Measurements from ENCODE around the gene KDELR3. TPM values are rescaled to one million over a fixed set of nuclear protein-coding genes. Genes with fewer than 3 reads are reported as not detected.
A peak's percentile ranks its signal among the peaks of the same experiment; 100 is the strongest.

Gene KDELR3
- total RNA-seq, 6 donors from 2014 or later = 7.3 to 14.2 (median 9.7) TPM

DNA sequence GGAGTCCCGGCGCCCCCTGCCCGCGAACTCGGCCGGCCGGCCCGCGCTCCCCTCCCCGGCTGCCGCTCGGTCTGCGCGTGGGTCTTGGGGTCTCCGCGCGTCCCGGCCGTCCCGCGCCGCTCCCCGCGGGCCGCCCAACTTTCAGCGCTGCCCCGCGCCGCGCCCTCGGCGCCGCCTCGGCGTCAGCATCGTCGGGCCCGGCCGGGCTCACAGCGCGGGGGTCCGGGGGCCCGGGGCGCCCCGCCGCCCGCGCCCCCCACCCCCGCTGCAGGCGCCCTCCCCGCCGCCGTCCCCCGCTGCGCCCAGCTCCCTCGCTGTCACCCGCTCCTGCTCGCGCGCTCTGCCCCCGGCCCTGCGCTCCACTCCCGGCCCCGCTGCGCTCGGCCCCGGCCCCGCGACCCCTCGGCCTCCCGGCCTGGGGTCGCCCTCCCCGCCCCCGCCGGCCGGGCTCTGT, 12.8 kb upstream of the KDELR3 start, which contains the start of gene KCNJ4:
TSS of gene KCNJ4 (minus strand) at position 124 of the 454 bp plus-strand sequence. CDS start 27,067 bp downstream, outside the sequence.
- Histone ChIP-seq H3K27ac (no peak within 1 kb of the TSS), H3K9me3 (no peaks in the 10 kb centered on the region), H3K36me3 (no peaks in the 10 kb centered on the region), H3K4me3 (peak within 1 kb of the TSS in 3 of 4 donors; percentile 41 to 52 (median 48)), H3K27me3 (peaks cover 3 to 40% (median 22%) of the 10 kb centered on the region in 4 donors), H3K4me1 (peaks cover 15 to 22% (median 18%) of the 10 kb centered on the region in 4 donors)
- 0% methylated on average over 12 of the region's 76 CpGs; no CpG with 5 or more reads in 1 of the 2 donors for WGBS, 2 donors
- ATAC-seq (ENCODE audit: low FRiP score in 2 of 2) (no peak), DNase-seq (no peak)
- TF ChIP-seq POLR2A (IDR thresholded peaks at IDR 0.05) (no peak), POLR2AphosphoS5 (IDR thresholded peaks at IDR 0.05) (no peak), EP300 (IDR thresholded peaks at IDR 0.05) (no peak)
- TF ChIP-seq, protein P1, sequence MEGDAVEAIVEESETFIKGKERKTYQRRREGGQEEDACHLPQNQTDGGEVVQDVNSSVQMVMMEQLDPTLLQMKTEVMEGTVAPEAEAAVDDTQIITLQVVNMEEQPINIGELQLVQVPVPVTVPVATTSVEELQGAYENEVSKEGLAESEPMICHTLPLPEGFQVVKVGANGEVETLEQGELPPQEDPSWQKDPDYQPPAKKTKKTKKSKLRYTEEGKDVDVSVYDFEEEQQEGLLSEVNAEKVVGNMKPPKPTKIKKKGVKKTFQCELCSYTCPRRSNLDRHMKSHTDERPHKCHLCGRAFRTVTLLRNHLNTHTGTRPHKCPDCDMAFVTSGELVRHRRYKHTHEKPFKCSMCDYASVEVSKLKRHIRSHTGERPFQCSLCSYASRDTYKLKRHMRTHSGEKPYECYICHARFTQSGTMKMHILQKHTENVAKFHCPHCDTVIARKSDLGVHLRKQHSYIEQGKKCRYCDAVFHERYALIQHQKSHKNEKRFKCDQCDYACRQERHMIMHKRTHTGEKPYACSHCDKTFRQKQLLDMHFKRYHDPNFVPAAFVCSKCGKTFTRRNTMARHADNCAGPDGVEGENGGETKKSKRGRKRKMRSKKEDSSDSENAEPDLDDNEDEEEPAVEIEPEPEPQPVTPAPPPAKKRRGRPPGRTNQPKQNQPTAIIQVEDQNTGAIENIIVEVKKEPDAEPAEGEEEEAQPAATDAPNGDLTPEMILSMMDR (IDR thresholded peaks at IDR 0.05) = no peak

DNA sequence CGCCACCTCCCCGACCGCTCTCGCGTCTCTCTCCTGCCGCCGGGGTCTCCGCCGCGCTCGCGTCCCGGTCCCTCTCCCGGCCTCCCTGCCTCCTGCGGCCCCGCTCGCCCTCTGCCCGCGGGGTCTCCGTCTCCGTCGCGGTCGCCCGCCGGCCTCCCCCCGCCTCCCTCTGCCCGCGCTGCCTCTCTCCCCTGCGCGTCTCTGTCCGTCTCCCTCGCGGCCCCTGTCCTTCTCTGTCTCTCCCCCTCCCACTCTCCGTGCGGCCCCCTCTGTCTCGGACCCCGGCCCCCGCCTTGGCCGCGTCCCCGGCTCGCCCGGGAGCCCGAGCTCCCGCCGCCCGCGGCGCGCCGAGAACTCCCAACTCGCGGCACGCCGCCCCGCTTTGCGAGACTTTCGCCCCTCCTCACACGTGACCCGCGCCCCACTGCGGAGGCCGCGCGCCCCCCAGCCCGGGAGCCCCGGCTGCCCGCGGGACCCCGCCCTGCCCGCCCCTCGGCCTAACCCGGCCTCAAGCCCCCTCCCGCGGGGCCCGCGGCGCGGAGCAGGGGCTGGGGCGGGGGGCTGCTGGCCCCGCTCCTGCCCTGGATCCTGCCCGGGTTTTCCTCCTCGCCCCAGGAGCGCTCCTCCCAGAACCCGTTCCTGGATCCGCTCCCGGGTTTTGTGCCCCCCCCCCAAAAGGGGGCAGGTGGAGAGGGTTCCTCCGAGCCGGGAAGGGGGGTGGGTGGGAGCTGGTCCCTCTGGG, 12.2 kb upstream of the KDELR3 start:
- peak overlapping the region in 3 of 4 donors; percentile 41 to 48 (median 47) for H3K4me3 ChIP-seq
- H3K36me3 ChIP-seq = no peaks in the 10 kb centered on the region
- peaks cover 3 to 40% (median 22%) of the 10 kb centered on the region in 4 donors for H3K27me3 ChIP-seq
- H3K27ac ChIP-seq = no peak overlapping the region
- peaks cover 15 to 22% (median 18%) of the 10 kb centered on the region in 4 donors for H3K4me1 ChIP-seq
- no peaks in the 10 kb centered on the region for H3K9me3 ChIP-seq
- DNase-seq (no peak), ATAC-seq (ENCODE audit: low FRiP score in 2 of 2) (no peak)
- WGBS, 2 donors = 1 to 2% methylated on average over 8 to 18 of the region's 90 CpGs
- no peak for TF ChIP-seq POLR2AphosphoS5 (IDR thresholded peaks at IDR 0.05)
- TF ChIP-seq EP300 (IDR thresholded peaks at IDR 0.05) = no peak
- TF ChIP-seq POLR2A (IDR thresholded peaks at IDR 0.05) = no peak
- TF ChIP-seq, protein P1 (IDR thresholded peaks at IDR 0.05) = no peak

DNA sequence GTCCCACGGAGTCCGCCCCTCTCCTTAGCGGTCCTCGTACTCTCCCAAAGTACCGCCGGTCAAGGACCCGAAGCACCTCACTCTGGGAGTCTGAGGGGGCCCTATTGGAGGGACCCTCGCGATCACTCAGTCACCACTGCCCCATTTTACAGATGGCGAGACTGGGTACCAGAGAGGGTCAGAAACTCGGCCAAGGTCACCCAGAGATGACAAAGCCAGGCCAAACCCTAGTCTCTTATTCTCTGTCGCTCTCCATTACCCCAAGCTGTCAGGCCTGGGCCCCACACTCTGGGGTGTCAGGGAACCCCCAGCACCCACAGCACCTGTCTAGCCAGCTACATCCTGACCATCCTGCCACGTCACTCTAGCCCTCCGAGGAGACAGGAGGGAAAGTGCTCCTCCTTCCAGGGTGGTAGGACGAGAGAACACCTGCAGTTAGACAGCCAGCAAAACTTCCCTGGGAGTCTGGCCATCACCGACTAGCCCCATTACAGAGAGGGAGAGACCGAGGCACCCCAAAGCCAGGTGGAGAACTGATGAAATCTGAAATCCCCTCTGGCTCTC, 11.5 kb upstream of the KDELR3 start:
- no peaks in the 10 kb centered on the region for H3K36me3 ChIP-seq
- peaks cover 3 to 43% (median 22%) of the 10 kb centered on the region in 4 donors for H3K27me3 ChIP-seq
- TF ChIP-seq EP300 (IDR thresholded peaks at IDR 0.05) (no peak), POLR2A (IDR thresholded peaks at IDR 0.05) (no peak), POLR2AphosphoS5 (IDR thresholded peaks at IDR 0.05) (no peak)
- TF ChIP-seq, protein P1 (IDR thresholded peaks at IDR 0.05) = no peak
- H3K9me3 ChIP-seq = no peaks in the 10 kb centered on the region
- H3K27ac ChIP-seq = no peak overlapping the region
- WGBS, 2 donors = 62 to 67% methylated on average over 9 to 17 of the region's 17 CpGs
- DNase-seq = no peak
- H3K4me3 ChIP-seq = peak overlapping the region in 1 of 4 donors; percentile 47
- no peak for ATAC-seq (ENCODE audit: low FRiP score in 2 of 2)
- peaks cover 19 to 25% (median 20%) of the 10 kb centered on the region in 4 donors for H3K4me1 ChIP-seq

DNA sequence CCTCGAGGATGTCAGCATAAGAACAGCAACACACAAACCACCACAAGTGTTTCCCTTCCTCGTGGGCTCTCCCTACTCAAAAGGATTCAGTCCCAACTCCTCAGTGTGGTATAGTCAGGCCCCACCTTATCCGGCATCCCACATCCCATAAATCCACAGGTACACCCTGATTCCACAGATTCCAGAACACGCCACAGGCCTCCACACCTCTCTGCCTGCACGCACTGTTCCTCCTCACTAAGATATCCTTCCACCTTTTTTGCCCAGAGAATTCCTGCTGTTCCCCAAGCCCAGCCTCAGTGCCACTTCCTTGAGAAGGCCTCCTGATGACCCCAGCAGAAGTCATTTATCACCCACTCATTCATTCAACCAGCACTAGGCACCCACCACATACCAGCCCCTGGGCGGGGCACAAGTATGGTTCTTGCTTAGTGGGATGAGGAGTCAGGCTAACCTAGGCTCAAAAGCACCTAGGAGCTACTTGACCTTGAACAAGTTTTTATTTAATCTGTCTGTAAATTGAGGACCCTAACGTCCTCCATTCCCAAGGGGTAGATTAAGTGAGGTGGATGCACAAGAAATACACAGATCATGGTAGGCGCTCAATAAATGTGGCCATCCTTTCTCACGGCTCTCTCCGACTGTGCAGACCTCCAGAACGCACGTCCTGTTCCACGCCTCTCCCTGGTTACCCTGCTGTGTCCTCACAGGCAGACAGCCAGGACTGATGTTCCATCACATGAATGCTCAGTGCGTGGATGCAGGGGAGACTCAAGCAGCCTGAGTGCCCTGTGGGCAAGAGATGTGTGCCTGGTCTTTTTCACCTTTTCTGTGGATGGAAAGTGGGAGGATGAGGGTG, 10.8 kb upstream of the KDELR3 start:
- TF ChIP-seq POLR2A (IDR thresholded peaks at IDR 0.05) (no peak), EP300 (IDR thresholded peaks at IDR 0.05) (no peak), POLR2AphosphoS5 (IDR thresholded peaks at IDR 0.05) (no peak)
- TF ChIP-seq, protein P1 (IDR thresholded peaks at IDR 0.05) = no peak
- DNase-seq (no peak), ATAC-seq (ENCODE audit: low FRiP score in 2 of 2) (no peak)
- 81 to 86% methylated on average over 13 to 14 of the region's 14 CpGs for WGBS, 2 donors
- H3K9me3 ChIP-seq = no peaks in the 10 kb centered on the region
- H3K27me3 ChIP-seq = peaks cover 3 to 43% (median 22%) of the 10 kb centered on the region in 4 donors
- no peaks in the 10 kb centered on the region for H3K36me3 ChIP-seq
- peaks cover 26 to 32% (median 27%) of the 10 kb centered on the region in 4 donors for H3K4me1 ChIP-seq
- H3K4me3 ChIP-seq = no peak overlapping the region
- no peak overlapping the region for H3K27ac ChIP-seq

All from upper lobe of left lung (tissue), 6 donors.